ENCODE results near the gene KLRK1. TPM values are rescaled to one million over a fixed set of nuclear protein-coding genes. Genes with fewer than 3 reads are reported as not detected.
"Not testable (repeated sequence)": the region's sequence is repeated elsewhere in the genome, so short reads cannot be mapped to it uniquely, and the experiment has no call there.

Gene KLRK1
- total RNA-seq, 3 donors from 2014 or later, result 19.4 to 57.0 (median 55.4) TPM

DNA sequence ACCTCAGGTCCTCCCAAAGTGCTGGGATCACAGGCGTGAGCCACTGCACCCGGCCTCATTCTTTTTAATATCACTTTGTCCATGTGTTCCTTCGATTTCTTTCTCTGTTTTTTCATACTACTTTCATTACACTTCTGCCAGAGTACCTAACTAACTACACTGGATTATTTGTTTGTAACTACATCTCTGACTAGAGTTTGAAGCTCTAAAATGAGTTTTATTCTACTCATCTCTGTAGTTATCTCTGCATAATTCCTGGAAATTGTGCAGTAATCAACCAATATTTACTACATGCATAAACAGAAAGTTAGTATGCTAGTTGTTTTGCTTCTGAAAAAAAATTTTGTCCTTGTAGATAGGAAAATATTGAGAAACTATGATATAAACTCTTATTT lies 15.2 kb downstream of the KLRK1 start:
- H3K4me1 Mint-ChIP-seq (ENCODE audit: low read depth), result peaks cover 34% of the 10 kb centered on the region
- no peak overlapping the region for H3K4me3 Mint-ChIP-seq
- H3K36me3 Mint-ChIP-seq (ENCODE audit: insufficient read depth), result peaks cover 4% of the 10 kb centered on the region
- H3K9me3 Mint-ChIP-seq, result no peaks in the 10 kb centered on the region
- ATAC-seq, result no peak
- H3K27me3 Mint-ChIP-seq (ENCODE audit: low read depth), result no peaks in the 10 kb centered on the region
- no peak for DNase-seq

DNA sequence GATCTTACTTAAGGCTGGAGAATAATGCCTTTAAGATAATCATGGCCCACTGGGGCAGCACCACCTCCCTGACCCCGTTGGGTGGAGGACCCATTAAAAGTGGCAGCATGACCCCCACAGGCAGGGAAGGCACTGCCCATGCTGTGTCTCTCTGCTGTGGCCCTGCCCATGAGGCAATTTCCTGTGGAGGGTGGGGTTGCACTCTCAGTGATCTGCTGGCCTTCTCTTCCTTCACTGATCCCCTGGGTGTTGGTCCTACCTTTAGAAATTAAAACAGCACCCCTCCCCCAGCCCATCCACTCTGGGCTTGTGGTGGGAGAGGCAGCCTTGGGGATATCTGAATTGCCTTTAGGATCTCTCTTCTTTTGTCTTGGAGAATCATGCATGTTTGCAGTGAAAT lies 17.3 kb downstream of the KLRK1 start:
- DNase-seq (no peak), ATAC-seq (peak in 1 of 2 donors; percentile 19)
- peaks cover 38% of the 10 kb centered on the region for H3K4me1 Mint-ChIP-seq (ENCODE audit: low read depth)
- peaks cover 11% of the 10 kb centered on the region for H3K36me3 Mint-ChIP-seq (ENCODE audit: insufficient read depth)
- H3K9me3 Mint-ChIP-seq, result peaks cover 5% of the 10 kb centered on the region
- no peaks in the 10 kb centered on the region for H3K27me3 Mint-ChIP-seq (ENCODE audit: low read depth)
- no peak overlapping the region for H3K4me3 Mint-ChIP-seq

DNA sequence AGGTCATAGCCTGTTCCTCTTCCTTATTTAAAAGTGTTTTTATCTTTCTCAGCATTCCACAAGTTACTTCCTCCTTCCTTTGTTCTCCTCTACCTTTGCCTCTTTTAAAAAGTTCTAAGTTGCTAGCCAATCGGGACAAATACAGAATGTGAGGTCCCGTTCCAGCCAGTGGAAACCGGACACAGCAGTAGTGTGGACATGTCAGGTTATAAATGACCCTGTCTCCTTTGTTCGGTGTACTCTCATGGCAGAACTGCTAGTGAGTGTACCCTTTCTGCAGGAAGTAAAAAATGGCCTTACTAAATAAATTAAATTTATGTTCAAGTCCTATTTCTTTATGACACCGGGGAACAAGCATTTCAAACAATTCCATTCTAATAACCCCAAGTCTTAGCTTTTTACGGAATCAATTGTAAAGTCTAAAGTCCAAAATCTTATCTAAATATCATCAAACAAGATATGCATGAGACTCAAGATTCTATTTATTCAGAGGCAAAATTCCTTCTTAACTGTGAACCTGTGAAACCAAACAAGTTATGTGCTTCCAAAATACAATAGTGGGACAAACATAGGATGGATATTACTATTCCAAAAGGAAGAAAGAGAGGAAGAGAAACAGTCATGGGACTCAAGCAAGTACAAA lies 17.8 kb downstream of the KLRK1 start:
- DNase-seq; H3K9me3 Mint-ChIP-seq; H3K27me3 Mint-ChIP-seq (ENCODE audit: low read depth); H3K4me3 Mint-ChIP-seq; ATAC-seq: not testable (repeated sequence)
- Mint-ChIP-seq H3K4me1 (ENCODE audit: low read depth) (peaks cover 38% of the 10 kb centered on the region), H3K36me3 (ENCODE audit: insufficient read depth) (peaks cover 11% of the 10 kb centered on the region)

DNA sequence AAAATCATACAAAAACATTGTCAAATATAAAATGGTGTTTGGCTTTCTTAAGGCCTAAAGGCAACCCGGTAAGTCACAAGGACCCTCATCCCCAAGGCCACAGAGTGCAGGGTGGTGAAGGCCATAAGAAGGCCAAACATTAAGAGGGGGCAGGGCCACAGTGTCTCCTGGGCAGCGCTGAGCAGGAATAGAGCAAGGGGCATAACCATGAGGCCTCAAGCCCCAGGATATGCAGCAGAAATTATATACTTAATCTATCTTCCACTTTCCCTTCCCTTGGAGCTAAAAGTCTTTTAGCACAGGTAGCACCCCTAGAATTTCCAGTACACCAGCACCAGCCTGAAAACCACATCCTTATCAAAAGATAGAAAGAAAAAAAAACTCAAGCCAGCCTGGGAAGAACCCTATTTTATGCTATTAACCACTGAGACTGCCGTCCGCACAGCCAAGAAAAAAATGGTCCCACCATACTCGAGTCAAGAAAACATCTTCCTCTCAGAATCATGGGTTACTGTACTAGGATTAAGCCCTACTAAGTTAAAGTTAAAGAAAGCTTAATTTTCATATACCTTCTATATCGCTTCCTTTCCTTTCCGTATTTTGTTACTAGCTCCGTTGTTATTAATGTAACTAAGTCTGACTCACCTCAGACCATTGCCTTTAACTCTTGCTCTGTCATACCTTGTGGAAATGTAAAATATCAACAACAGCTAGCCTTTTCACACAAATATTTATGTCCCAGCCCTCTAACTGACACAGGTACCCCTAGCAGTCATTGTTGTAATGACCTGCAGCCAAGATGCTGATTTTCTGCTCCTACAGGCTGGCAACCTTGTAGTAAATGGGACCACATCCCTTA lies 20.1 kb downstream of the KLRK1 start:
- no peak for DNase-seq
- Mint-ChIP-seq H3K27me3 (ENCODE audit: low read depth) (no peaks in the 10 kb centered on the region), H3K4me1 (ENCODE audit: low read depth) (peaks cover 33% of the 10 kb centered on the region), H3K36me3 (ENCODE audit: insufficient read depth) (peaks cover 7% of the 10 kb centered on the region), H3K9me3 (peaks cover 5% of the 10 kb centered on the region), H3K4me3 (peak overlapping the region; percentile 17)
- ATAC-seq, result no peak

DNA sequence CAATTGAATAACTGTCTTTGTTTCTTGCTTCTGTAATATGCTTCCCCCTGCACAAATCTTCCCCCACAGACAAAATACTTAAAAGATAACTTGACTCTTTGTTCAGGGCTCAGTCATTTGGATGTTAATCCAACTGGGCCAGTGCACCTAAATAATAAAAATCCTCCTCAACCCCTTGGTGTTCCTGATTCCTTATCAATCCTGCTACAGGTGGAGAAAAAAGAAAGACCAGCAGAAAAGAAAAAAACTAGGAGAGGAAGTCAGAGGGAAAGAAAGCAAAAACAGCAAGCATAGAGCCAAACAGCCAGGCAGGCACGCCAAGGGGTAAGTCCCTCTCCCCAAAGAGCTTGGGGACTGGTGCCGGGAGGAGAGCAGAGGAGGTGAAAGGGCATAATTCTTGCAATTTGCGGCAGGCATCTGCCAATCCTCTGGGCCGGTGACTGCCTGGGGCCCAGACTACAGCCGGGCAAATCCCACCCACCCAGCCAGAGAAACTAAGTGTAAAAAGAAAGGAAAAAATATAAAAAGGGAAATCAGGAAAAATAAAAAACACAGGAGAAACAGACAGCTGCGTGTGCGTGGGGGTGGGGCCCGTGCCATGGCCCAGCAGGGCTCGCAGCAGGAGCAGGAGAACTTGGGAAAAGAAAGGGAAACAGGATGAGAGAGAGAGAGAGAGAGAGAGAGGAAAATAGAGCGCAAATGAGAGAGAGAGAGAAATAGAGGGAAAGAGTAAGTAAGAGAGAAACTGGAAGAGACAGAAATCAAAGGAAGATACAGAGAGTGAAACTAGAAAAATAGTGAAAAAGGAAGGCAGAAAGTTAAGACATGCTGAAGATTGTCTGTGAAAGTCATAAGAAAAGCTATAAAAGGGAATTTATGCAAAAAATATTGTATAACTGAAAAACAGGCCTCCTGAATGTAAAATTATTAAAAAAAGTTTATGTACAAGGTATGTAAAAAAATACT lies 21.4 kb downstream of the KLRK1 start:
- ATAC-seq, result no peak
- H3K4me3 Mint-ChIP-seq, result peak overlapping the region; percentile 26
- peaks cover 7% of the 10 kb centered on the region for H3K36me3 Mint-ChIP-seq (ENCODE audit: insufficient read depth)
- no peak for DNase-seq
- H3K9me3 Mint-ChIP-seq, result peaks cover 5% of the 10 kb centered on the region
- H3K4me1 Mint-ChIP-seq (ENCODE audit: low read depth), result peaks cover 28% of the 10 kb centered on the region
- no peaks in the 10 kb centered on the region for H3K27me3 Mint-ChIP-seq (ENCODE audit: low read depth)

- H3K4me3 Mint-ChIP-seq; H3K36me3 Mint-ChIP-seq (ENCODE audit: insufficient read depth): not testable (repeated sequence)
Measured at GRCh38 chr12:10367714-10368113, 22.1 kb downstream of the KLRK1 start.

DNA sequence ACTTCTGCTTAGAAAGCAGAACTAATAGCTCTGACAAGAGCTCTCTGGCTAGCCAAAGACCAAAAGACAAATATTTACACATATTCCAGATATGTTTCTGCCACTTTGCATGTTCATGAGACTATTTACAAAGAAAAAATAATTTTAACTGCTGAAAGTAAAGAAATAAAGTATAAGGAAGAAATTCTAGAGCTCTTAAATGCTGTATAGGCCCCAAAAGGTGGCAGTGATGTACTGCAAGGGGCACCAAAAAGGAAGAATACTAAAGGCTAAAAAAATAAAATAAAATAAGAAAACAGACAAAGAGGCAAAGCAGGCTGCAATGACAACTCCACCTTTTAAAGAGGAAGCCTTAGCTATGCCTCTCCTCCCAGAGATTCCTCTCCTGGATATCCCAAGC lies 23.0 kb downstream of the KLRK1 start:
- no peak for DNase-seq
- Mint-ChIP-seq H3K27me3 (ENCODE audit: low read depth) (no peaks in the 10 kb centered on the region), H3K4me1 (ENCODE audit: low read depth) (peaks cover 19% of the 10 kb centered on the region), H3K36me3 (ENCODE audit: insufficient read depth) (peaks cover 7% of the 10 kb centered on the region), H3K4me3 (no peak overlapping the region), H3K9me3 (peaks cover 5% of the 10 kb centered on the region)
- no peak for ATAC-seq

More at GRCh38 chr12:10367714-10368113, 22.1 kb downstream of the KLRK1 start:
- H3K4me1 Mint-ChIP-seq (ENCODE audit: low read depth), result peaks cover 24% of the 10 kb centered on the region
- H3K27me3 Mint-ChIP-seq (ENCODE audit: low read depth); ATAC-seq; DNase-seq; H3K9me3 Mint-ChIP-seq: not testable (repeated sequence)

GRCh38 chr12:10365696-10366405 lies 24.0 kb downstream of the KLRK1 start:
- peaks cover 7% of the 10 kb centered on the region for H3K36me3 Mint-ChIP-seq (ENCODE audit: insufficient read depth)
- H3K4me1 Mint-ChIP-seq (ENCODE audit: low read depth), result peaks cover 22% of the 10 kb centered on the region
- ATAC-seq, result no peak
- no peak overlapping the region for H3K4me3 Mint-ChIP-seq
- H3K9me3 Mint-ChIP-seq, result peaks cover 5% of the 10 kb centered on the region
- no peaks in the 10 kb centered on the region for H3K27me3 Mint-ChIP-seq (ENCODE audit: low read depth)
- DNase-seq, result no peak

- peak; percentile 45 for DNase-seq
- peaks cover 7% of the 10 kb centered on the region for H3K36me3 Mint-ChIP-seq (ENCODE audit: insufficient read depth)
- no peak overlapping the region for H3K4me3 Mint-ChIP-seq
- peaks cover 17% of the 10 kb centered on the region for H3K4me1 Mint-ChIP-seq (ENCODE audit: low read depth)
- H3K27me3 Mint-ChIP-seq (ENCODE audit: low read depth), result no peaks in the 10 kb centered on the region
- peak; percentile 74 to 78 for ATAC-seq
- peaks cover 5% of the 10 kb centered on the region for H3K9me3 Mint-ChIP-seq
Measured at GRCh38 chr12:10364815-10365622, 24.8 kb downstream of the KLRK1 start.

DNA sequence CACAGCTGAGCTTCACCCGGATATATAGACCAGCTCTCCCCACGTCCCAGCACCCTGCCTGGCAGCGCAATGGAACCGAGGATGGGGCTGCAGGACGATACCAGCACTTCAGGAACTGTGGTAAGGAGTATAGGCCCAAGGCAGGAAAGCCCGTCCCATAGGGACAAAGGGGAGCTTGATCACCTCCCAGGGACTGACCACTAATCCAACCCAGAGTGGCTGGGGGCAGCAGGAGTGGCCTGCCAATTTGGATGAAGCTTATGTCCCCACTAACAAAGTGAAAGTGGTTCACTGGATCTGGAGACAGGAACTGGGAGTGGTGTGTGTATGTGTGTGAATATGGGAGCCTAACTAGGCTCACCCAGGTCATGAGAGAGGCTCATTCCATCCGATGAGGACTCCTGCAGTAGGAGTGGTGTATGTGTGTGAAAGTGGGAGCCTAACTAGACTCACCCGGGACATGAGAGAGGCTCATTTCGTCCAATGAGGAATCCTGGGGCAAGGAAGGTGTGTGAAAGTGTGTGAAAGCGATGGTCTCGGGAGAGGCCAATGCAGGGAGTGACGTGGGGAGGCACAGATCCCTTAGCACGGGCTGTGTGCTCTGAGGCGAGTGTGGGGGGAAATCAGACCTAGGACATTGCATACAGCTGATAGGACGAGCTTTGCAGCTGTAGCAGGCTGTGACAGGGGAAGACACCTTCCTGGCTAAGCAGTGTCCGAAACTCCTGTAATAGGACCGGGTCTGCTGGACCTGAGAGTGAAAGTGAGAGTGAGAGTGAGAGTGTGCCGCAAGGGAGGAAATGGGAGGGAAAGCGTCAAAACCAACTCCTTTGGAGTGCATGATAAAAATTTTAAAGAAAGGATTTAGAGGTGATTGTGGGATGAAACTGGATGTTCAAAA lies 25.7 kb downstream of the KLRK1 start:
- Mint-ChIP-seq H3K27me3 (ENCODE audit: low read depth) (no peaks in the 10 kb centered on the region), H3K36me3 (ENCODE audit: insufficient read depth) (peaks cover 7% of the 10 kb centered on the region), H3K4me1 (ENCODE audit: low read depth) (peaks cover 15% of the 10 kb centered on the region), H3K9me3 (peaks cover 5% of the 10 kb centered on the region), H3K4me3 (no peak overlapping the region)
- ATAC-seq (peak; percentile 58), DNase-seq (no peak)

DNA sequence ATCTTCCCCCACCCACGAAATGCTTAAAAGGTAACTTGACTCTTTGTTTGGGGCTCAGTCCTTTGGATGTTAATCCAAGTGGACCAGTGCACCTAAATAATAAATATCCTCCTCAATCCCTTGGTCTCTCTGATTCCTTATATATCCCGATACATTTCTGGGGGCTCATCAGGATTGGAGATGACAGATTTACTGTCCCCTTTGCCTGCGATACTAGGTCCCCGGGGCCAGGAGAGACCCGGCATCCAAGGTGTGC lies 26.3 kb downstream of the KLRK1 start:
- no peak for ATAC-seq
- no peak for DNase-seq
- Mint-ChIP-seq H3K9me3 (peaks cover 5% of the 10 kb centered on the region), H3K36me3 (ENCODE audit: insufficient read depth) (peaks cover 4% of the 10 kb centered on the region), H3K27me3 (ENCODE audit: low read depth) (no peaks in the 10 kb centered on the region), H3K4me3 (no peak overlapping the region), H3K4me1 (ENCODE audit: low read depth) (peaks cover 13% of the 10 kb centered on the region)

DNA sequence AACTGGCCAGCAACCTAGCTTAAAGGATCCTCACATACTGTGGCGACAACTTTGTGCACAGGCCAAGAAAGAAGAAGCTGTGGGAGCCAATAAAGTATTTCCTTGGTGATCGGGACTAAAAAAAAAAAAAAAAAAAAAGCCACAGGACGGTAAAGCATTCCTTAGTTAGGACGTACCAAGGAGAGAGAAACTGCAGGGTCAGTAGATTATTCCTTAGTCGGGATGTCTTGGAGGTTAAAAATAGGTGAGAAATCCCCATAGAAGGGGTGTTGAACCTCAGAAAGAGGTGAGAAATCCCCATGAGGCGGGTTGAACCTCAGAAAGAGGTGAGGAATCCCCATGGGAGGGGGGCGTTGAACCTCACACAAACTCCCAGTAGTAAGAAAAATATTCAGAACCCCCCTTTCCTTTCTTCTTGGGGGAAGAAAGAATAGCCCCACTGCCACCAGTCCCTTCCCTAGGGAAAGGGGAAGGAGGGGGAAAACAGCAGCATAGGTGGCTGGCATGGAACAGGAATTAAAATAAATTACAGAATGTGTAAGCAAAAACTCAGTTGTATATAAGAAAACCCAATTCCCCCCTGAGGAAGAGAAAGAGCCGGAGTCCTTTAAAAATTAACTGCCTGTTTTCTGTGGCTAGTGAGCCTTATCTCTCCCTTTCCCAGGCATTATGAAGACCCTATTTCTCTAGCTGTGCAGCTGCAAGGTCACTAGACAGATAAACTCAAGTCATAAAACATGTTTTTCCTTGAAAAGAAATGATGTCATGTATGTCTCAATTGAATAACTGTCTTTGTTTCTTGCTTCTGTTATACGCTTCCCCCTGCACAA lies 26.8 kb downstream of the KLRK1 start:
- no peak overlapping the region for H3K4me3 Mint-ChIP-seq
- no peaks in the 10 kb centered on the region for H3K36me3 Mint-ChIP-seq (ENCODE audit: insufficient read depth)
- DNase-seq (no peak), ATAC-seq (no peak)
- no peaks in the 10 kb centered on the region for H3K27me3 Mint-ChIP-seq (ENCODE audit: low read depth)
- H3K4me1 Mint-ChIP-seq (ENCODE audit: low read depth), result peaks cover 10% of the 10 kb centered on the region
- H3K9me3 Mint-ChIP-seq, result peaks cover 2% of the 10 kb centered on the region

All from activated T-cell treated with anti-CD3 and anti-CD28 coated beads, Interleukin-2, amount 50 U/mL, for 4 hours (primary cell).